GM18868 (cell line): ENCODE results near the gene RPAP2.
"Not testable (repeated sequence)": the region's sequence is repeated elsewhere in the genome, so short reads cannot be mapped to it uniquely, and the experiment has no call there.

Source experiments
- ATAC-seq: cut with Tn5 transposase; IDR thresholded peaks from one replicate; pipeline ENCODE4 v1.9.1; 2021; ENCODE audit warnings: mild to moderate bottlenecking, moderate library complexity; ENCODE audit not compliant: unreplicated experiment

RPAP2 gene

GRCh38 chr1:92374223-92374622 is 75.4 kb downstream of the RPAP2 start:
- no peak for ATAC-seq

GRCh38 chr1:92376345-92376744 is 77.5 kb downstream of the RPAP2 start:
- ATAC-seq: no peak

GRCh38 chr1:92377991-92378390 is 79.1 kb downstream of the RPAP2 start:
- ATAC-seq: not testable (repeated sequence)

- ATAC-seq: no peak
These were observed 82.0 kb downstream of the RPAP2 start for GRCh38 chr1:92380867-92381266.

- not testable (repeated sequence) for ATAC-seq
These were observed 95.1 kb downstream of the RPAP2 start for GRCh38 chr1:92393966-92394365.

- no peak for ATAC-seq
These were observed 99.7 kb downstream of the RPAP2 start for GRCh38 chr1:92398519-92398918.

- ATAC-seq: peak; percentile 94
These were observed 100.2 kb downstream of the RPAP2 start for GRCh38 chr1:92399076-92399475.

- ATAC-seq: no peak
These were observed 105.8 kb downstream of the RPAP2 start for GRCh38 chr1:92404661-92405060.

GRCh38 chr1:92408825-92409224 is 110.0 kb downstream of the RPAP2 start:
- no peak for ATAC-seq

GRCh38 chr1:92409946-92410549 is 111.2 kb downstream of the RPAP2 start:
- ATAC-seq: no peak

- no peak for ATAC-seq
These were observed 111.8 kb downstream of the RPAP2 start for GRCh38 chr1:92410706-92411105.

- no peak for ATAC-seq
These were observed 112.7 kb downstream of the RPAP2 start for GRCh38 chr1:92411511-92411910.

GRCh38 chr1:92419642-92420041 is 120.8 kb downstream of the RPAP2 start:
- no peak for ATAC-seq

GRCh38 chr1:92424381-92424780 is 125.5 kb downstream of the RPAP2 start:
- ATAC-seq: no peak

GRCh38 chr1:92425617-92426016 is 126.8 kb downstream of the RPAP2 start:
- no peak for ATAC-seq

- ATAC-seq: no peak
These were observed 131.2 kb downstream of the RPAP2 start for GRCh38 chr1:92430030-92430429.

GRCh38 chr1:92434572-92434971 is 135.7 kb downstream of the RPAP2 start:
- not testable (repeated sequence) for ATAC-seq

- ATAC-seq: no peak
These were observed 140.4 kb downstream of the RPAP2 start for GRCh38 chr1:92439291-92439690.

GRCh38 chr1:92441316-92441696 is 142.4 kb downstream of the RPAP2 start:
- ATAC-seq: no peak

GRCh38 chr1:92441697-92442342 is 143.0 kb downstream of the RPAP2 start:
- no peak for ATAC-seq

- ATAC-seq: no peak
These were observed 143.5 kb downstream of the RPAP2 start for GRCh38 chr1:92442351-92442750.

- no peak for ATAC-seq
These were observed 145.0 kb downstream of the RPAP2 start for GRCh38 chr1:92443893-92444292.

- ATAC-seq: no peak
These were observed 145.5 kb downstream of the RPAP2 start for GRCh38 chr1:92444351-92444750.
